ENCODE results near the gene UBALD2.

DNA sequence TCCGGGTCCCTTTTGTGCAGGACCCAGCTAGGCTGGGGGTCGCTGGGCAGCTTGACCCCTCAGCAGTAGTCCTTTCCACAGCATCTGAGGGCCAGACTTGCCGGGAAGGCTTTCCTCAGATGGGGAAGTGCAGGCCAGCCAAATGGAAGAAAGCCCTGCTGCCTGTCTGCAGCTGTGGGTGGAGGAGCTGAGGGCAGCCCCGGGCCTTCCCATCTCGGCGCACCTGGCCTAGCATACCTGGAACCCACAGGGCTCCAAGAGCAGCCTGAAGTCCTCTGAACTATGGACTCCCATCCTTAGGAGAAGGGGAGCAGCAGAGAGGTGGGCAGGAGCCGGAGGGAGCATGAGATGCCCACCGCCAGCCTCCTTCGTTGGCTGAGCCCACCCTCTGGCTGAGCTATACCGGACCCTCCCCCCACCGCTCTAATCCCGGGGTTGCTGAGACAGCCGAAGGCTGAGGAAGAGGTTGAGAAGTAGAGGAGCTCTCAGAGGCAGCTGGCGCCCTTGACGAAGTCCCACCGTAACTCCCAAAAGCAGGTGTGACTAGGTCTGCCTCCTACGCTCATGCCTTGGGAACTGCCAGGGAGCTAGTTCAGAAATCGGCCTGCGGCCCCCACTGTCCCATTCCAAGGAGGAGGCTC, 13.2 kb downstream of the UBALD2 start:
- no peak for TF ChIP-seq ZNF121 (CRISPR knock-in tag; IDR thresholded peaks at IDR 0.05)
- TF ChIP-seq, protein P1, sequence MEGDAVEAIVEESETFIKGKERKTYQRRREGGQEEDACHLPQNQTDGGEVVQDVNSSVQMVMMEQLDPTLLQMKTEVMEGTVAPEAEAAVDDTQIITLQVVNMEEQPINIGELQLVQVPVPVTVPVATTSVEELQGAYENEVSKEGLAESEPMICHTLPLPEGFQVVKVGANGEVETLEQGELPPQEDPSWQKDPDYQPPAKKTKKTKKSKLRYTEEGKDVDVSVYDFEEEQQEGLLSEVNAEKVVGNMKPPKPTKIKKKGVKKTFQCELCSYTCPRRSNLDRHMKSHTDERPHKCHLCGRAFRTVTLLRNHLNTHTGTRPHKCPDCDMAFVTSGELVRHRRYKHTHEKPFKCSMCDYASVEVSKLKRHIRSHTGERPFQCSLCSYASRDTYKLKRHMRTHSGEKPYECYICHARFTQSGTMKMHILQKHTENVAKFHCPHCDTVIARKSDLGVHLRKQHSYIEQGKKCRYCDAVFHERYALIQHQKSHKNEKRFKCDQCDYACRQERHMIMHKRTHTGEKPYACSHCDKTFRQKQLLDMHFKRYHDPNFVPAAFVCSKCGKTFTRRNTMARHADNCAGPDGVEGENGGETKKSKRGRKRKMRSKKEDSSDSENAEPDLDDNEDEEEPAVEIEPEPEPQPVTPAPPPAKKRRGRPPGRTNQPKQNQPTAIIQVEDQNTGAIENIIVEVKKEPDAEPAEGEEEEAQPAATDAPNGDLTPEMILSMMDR (IDR thresholded peaks at IDR 0.05) = no peak
- TF ChIP-seq, protein P2, sequence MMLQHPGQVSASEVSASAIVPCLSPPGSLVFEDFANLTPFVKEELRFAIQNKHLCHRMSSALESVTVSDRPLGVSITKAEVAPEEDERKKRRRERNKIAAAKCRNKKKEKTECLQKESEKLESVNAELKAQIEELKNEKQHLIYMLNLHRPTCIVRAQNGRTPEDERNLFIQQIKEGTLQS (CRISPR knock-in tag; conservative IDR thresholded peaks at IDR 0.05) = no peak
- TF ChIP-seq TEAD1 (CRISPR knock-in tag; IDR thresholded peaks at IDR 0.05) = no peak
- TF ChIP-seq, protein P3, sequence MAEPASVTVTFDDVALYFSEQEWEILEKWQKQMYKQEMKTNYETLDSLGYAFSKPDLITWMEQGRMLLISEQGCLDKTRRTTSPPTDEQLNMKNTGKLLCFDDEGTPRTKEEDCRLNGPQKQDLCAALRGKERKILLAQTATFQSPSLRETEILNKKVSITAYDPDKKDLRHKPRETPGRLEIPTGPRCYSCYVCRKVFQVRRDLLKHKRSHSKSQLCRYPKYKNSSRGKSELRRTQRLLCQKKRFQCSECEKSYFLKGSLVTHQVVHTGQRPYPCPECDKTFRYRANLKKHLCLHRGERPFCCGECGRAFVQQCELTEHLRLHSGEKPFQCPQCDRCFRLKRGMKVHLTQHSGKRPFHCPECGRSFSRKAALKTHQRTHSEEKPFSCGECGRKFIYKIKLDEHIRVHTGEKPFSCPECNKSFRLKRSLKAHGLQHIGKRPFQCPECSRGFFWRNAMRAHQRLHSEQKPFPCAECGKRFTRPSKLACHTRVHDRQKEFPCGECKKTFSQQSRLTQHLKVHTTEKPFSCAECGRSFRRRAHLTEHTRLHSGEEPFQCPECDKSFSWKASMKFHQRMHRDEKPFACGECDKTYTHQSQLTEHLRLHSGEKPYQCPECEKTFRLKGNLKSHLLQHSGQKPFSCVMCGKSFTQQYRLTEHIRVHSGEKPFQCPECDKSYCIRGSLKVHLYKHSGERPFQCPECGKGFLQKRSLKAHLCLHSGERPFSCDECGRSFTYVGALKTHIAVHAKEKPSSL (CRISPR knock-in tag; conservative IDR thresholded peaks at IDR 0.05) = no peak
- TF ChIP-seq, protein P4, sequence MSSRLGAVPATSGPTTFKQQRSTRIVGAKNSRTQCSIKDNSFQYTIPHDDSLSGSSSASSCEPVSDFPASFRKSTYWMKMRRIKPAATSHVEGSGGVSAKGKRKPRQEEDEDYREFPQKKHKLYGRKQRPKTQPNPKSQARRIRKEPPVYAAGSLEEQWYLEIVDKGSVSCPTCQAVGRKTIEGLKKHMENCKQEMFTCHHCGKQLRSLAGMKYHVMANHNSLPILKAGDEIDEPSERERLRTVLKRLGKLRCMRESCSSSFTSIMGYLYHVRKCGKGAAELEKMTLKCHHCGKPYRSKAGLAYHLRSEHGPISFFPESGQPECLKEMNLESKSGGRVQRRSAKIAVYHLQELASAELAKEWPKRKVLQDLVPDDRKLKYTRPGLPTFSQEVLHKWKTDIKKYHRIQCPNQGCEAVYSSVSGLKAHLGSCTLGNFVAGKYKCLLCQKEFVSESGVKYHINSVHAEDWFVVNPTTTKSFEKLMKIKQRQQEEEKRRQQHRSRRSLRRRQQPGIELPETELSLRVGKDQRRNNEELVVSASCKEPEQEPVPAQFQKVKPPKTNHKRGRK (CRISPR knock-in tag; IDR thresholded peaks at IDR 0.05; ENCODE audit: borderline replicate concordance) = no peak
- TF ChIP-seq, protein P5, sequence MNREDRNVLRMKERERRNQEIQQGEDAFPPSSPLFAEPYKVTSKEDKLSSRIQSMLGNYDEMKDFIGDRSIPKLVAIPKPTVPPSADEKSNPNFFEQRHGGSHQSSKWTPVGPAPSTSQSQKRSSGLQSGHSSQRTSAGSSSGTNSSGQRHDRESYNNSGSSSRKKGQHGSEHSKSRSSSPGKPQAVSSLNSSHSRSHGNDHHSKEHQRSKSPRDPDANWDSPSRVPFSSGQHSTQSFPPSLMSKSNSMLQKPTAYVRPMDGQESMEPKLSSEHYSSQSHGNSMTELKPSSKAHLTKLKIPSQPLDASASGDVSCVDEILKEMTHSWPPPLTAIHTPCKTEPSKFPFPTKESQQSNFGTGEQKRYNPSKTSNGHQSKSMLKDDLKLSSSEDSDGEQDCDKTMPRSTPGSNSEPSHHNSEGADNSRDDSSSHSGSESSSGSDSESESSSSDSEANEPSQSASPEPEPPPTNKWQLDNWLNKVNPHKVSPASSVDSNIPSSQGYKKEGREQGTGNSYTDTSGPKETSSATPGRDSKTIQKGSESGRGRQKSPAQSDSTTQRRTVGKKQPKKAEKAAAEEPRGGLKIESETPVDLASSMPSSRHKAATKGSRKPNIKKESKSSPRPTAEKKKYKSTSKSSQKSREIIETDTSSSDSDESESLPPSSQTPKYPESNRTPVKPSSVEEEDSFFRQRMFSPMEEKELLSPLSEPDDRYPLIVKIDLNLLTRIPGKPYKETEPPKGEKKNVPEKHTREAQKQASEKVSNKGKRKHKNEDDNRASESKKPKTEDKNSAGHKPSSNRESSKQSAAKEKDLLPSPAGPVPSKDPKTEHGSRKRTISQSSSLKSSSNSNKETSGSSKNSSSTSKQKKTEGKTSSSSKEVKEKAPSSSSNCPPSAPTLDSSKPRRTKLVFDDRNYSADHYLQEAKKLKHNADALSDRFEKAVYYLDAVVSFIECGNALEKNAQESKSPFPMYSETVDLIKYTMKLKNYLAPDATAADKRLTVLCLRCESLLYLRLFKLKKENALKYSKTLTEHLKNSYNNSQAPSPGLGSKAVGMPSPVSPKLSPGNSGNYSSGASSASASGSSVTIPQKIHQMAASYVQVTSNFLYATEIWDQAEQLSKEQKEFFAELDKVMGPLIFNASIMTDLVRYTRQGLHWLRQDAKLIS (CRISPR knock-in tag; IDR thresholded peaks at IDR 0.05; ENCODE audit: borderline replicate concordance) = no peak
- TF ChIP-seq, protein P6, sequence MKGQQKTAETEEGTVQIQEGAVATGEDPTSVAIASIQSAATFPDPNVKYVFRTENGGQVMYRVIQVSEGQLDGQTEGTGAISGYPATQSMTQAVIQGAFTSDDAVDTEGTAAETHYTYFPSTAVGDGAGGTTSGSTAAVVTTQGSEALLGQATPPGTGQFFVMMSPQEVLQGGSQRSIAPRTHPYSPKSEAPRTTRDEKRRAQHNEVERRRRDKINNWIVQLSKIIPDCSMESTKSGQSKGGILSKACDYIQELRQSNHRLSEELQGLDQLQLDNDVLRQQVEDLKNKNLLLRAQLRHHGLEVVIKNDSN (CRISPR knock-in tag; IDR thresholded peaks at IDR 0.05) = no peak
- no peak for TF ChIP-seq SMAD4 (CRISPR knock-in tag; IDR thresholded peaks at IDR 0.05)
- no peak for TF ChIP-seq ELF4 (CRISPR knock-in tag; IDR thresholded peaks at IDR 0.05; ENCODE audit: low read depth)
- TF ChIP-seq, protein P7, sequence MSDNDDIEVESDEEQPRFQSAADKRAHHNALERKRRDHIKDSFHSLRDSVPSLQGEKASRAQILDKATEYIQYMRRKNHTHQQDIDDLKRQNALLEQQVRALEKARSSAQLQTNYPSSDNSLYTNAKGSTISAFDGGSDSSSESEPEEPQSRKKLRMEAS (CRISPR knock-in tag; IDR thresholded peaks at IDR 0.05) = no peak
